Endothelial cell of umbilical vein (primary cell): Measurements from ENCODE around the gene HTRA3. TPM values are rescaled to one million over a fixed set of nuclear protein-coding genes. Genes with fewer than 3 reads are reported as not detected.

Experiments
- BruUV-seq: library from RNA; stranded (reverse); fragments of 400-500 nt; replicated peaks from 2 replicates; lab custom pipeline; 2021; lab: Mats Ljungman, UMichigan
- CTCF ChIA-PET: fragments of 300-600, 350-600 bp; sonication (Branson Sonifier 250); formaldehyde crosslinking; loops from one replicate; lab custom pipeline; 2021; ENCODE audit warnings: antibody characterized with exemption, inconsistent platforms; lab: Charles Lee
- POLR2A ChIA-PET: fragments of 300-600, 350-600 bp; sonication (Branson Sonifier 250); formaldehyde crosslinking; loops from one replicate; lab custom pipeline; 2021; ENCODE audit warnings: antibody characterized with exemption, inconsistent platforms; lab: Charles Lee
- DNase-seq: peaks from one replicate; pipeline ENCODE4 v3.0.0-alpha.2; 2011; ENCODE audit warnings: low read depth, low spot score
- FAIRE-seq: peaks from 2 replicates; lab custom pipeline; 2011; peaks lifted over from hg19 to GRCh38; lab: Jason Lieb, UNC
- H2AFZ ChIP-seq: 2 replicates; pipeline ENCODE4 v1.6.0; 2012; ENCODE audit warnings: low read depth, low read length, control low read depth, inconsistent platforms
- H3K27ac ChIP-seq: 2 replicates; pipeline ENCODE4 v1.5.1; 2011; ENCODE audit warnings: low read depth, mild to moderate bottlenecking, control low read depth, low read length, moderate library complexity; ENCODE audit not compliant: insufficient read depth
- H3K27me3 ChIP-seq, 2 experiments: 2 replicates each; pipeline versions ENCODE4 v1.6.0 to v1.6.1; 2011; ENCODE audit warnings: low read length in 2 of 2, mixed read lengths in 1 of 2; ENCODE audit not compliant: control insufficient read depth in 2 of 2, insufficient read depth in 2 of 2
- H3K36me3 ChIP-seq, 2 experiments: 2 replicates in 1 of 2; 3 replicates in 1 of 2; pipeline ENCODE4 v1.5.1; 2011; ENCODE audit warnings: low read length in 2 of 2, mild to moderate bottlenecking in 1 of 2, moderate library complexity in 1 of 2; ENCODE audit not compliant: control insufficient read depth in 2 of 2, insufficient read depth in 2 of 2; ENCODE audit errors: extremely low read depth in 1 of 2
- H3K4me1 ChIP-seq: 3 replicates; pipeline ENCODE4 v1.5.1; 2011; ENCODE audit warnings: mild to moderate bottlenecking, low read length; ENCODE audit not compliant: control insufficient read depth, insufficient read depth; ENCODE audit errors: extremely low read depth
- H3K4me2 ChIP-seq: 2 replicates; pipeline ENCODE4 v1.6.1; 2011; ENCODE audit warnings: low read length, control low read depth, mixed read lengths; ENCODE audit not compliant: insufficient read depth
- H3K4me3 ChIP-seq, 3 experiments: fragments of 200-600 bp in 1 of 3; sonication (generic), shearing (Covaris generic) in 1 of 3; replicated peaks in 1 of 3; 2 replicates each; pipeline ENCODE4 v1.5.1; 2011 to 2016; ENCODE audit warnings: control low read depth in 3 of 3, low read length in 3 of 3, mild to moderate bottlenecking in 2 of 3, inconsistent platforms in 1 of 3, low read depth in 1 of 3, moderate library complexity in 1 of 3; ENCODE audit not compliant: insufficient read depth in 1 of 3
- H3K79me2 ChIP-seq: 2 replicates; pipeline ENCODE4 v1.6.0; 2012; ENCODE audit warnings: low read length, inconsistent platforms; ENCODE audit not compliant: control insufficient read depth, insufficient read depth
- H3K9ac ChIP-seq: replicated peaks from 2 replicates; pipeline ENCODE3; 2011; ENCODE audit warnings: low read length, control low read depth; ENCODE audit not compliant: insufficient read depth; ENCODE audit errors: extremely low read depth
- H3K9me1 ChIP-seq: replicated peaks from 3 replicates; pipeline ENCODE4 v1.6.0; 2011; ENCODE audit warnings: mild to moderate bottlenecking, low read length; ENCODE audit not compliant: control insufficient read depth, insufficient read depth; ENCODE audit errors: extremely low read depth
- H3K9me3 ChIP-seq: replicated peaks from 2 replicates; pipeline ENCODE4 v1.5.1; 2012; ENCODE audit warnings: low read length, inconsistent platforms; ENCODE audit not compliant: control insufficient read depth, insufficient read depth
- H4K20me1 ChIP-seq: replicated peaks from 2 replicates; pipeline ENCODE3; 2011; ENCODE audit warnings: mild to moderate bottlenecking, low read length; ENCODE audit not compliant: control insufficient read depth, insufficient read depth; ENCODE audit errors: extremely low read depth
- EZH2 ChIP-seq: IDR thresholded peaks from 2 replicates; pipeline ENCODE4 v1.6.1; 2012; ENCODE audit warnings: borderline replicate concordance, low read depth, mild to moderate bottlenecking, moderate library complexity, low read length, inconsistent platforms; ENCODE audit not compliant: severe bottlenecking
- FOS ChIP-seq: IDR thresholded peaks from 2 replicates; pipeline ENCODE4 v1.6.1; 2011; ENCODE audit warnings: mild to moderate bottlenecking, low read length, moderate library complexity, borderline replicate concordance; ENCODE audit not compliant: insufficient read depth
- GATA2 ChIP-seq: IDR thresholded peaks from 2 replicates; pipeline ENCODE4 v1.7.0; 2011; ENCODE audit warnings: low read depth, mild to moderate bottlenecking, moderate library complexity, mixed read lengths, low read length; ENCODE audit not compliant: insufficient read length, insufficient read depth
- JUN ChIP-seq: IDR thresholded peaks from 2 replicates; pipeline ENCODE4 v1.6.1; 2011; ENCODE audit warnings: borderline replicate concordance, low read depth; ENCODE audit not compliant: insufficient read length, insufficient read depth
- MYC ChIP-seq: IDR thresholded peaks from one replicate; pipeline ENCODE4 v1.6.1; 2011; ENCODE audit warnings: mild to moderate bottlenecking, low read depth, low read length
- POLR2A ChIP-seq: IDR thresholded peaks from 2 replicates; pipeline ENCODE4 v1.6.1; 2012; ENCODE audit warnings: low read depth, mild to moderate bottlenecking, control low read depth, low read length
- POLR2AphosphoS5 ChIP-seq: IDR thresholded peaks from 2 replicates; pipeline ENCODE4 v1.6.1; 2012; ENCODE audit warnings: low read depth, mild to moderate bottlenecking, control low read depth, low read length, moderate library complexity; ENCODE audit not compliant: insufficient read depth
- dilution Hi-C: fragments of 300-500 bp; cut with MboI; formaldehyde crosslinking; loops from one replicate; pipeline ENCODE4 v1.15.0; 2019; ENCODE audit warnings: low sequenced_read_pairs; ENCODE audit not compliant: extremely low pct_ligation_motif_present
- intact Hi-C: fragments of 100-400 bp; cut with micrococcal nuclease; formaldehyde crosslinking; loops from one replicate; pipeline ENCODE4 v1.10.0; 2022
- polyA plus RNA-seq, 4 experiments: library from polyadenylated mRNA; depleted of rRNA in 3 of 4; stranded (reverse) in 3 of 4; unstranded in 1 of 4; fragments of >200 nt; gene quantifications; 2 replicates each; pipeline versions ENCODE4 v1.2.1 to v1.2.3, GENCODE V29; 2011 to 2012; ENCODE audit warnings: missing spikeins in 1 of 4
- total RNA-seq: library from RNA; stranded (reverse); gene quantifications from 2 replicates; pipeline ENCODE4 v1.2.3, GENCODE V29; 2021
- TF ChIP-seq, protein P1 (sequence below), 2 donors: IDR thresholded peaks; 1 replicate in 1 of 2; 2 replicates in 1 of 2; pipeline ENCODE4 v1.5.1; 2011; ENCODE audit warnings: low read length in 2 of 2, mild to moderate bottlenecking in 2 of 2, moderate library complexity in 2 of 2, control low read depth in 1 of 2, inconsistent platforms in 1 of 2, low read depth in 1 of 2; ENCODE audit not compliant: insufficient read depth in 1 of 2; ENCODE audit errors: extremely low read depth in 1 of 2
- TF ChIP-seq, protein P2 (sequence below): IDR thresholded peaks from 2 replicates; pipeline ENCODE4 v1.6.1; 2011; ENCODE audit not compliant: insufficient read depth, insufficient read length

HTRA3 gene
- total and polyA plus RNA-seq, 2 donors (not counting 3 experiments of a cell fraction or from before 2014, with no cell fraction given), result 9.0 to 12.0 TPM

DNA sequence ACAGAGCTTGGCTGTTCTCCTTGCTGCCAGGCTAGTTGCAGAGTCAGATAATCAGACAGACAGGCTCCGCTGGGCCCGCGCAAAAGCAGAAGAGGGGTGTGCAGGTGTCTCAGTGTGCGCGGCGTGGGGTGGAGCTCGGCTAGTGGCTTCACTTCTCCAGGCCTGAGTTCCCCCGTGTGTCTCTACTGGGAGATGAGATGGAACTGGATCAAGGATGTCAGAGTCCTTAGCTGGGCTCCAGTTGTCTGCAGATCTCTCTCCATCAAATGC is 21.1 kb downstream of the HTRA3 start:
- Histone ChIP-seq H4K20me1 (no peaks in the 10 kb centered on the region), H3K4me1 (no peaks in the 10 kb centered on the region), H3K27me3 (no peaks in the 10 kb centered on the region), H3K79me2 (no peaks in the 10 kb centered on the region), H3K9me1 (no peaks in the 10 kb centered on the region), H3K36me3 (no peaks in the 10 kb centered on the region), H3K4me3 (no peak overlapping the region), H3K27ac (no peak overlapping the region), H3K9ac (no peak overlapping the region), H2AFZ (no peak overlapping the region), H3K9me3 (no peaks in the 10 kb centered on the region), H3K4me2 (no peak overlapping the region)
- intact Hi-C loops (no loop called here), dilution Hi-C loops (no loop called here)
- no peak for FAIRE-seq
- CTCF ChIA-PET, result interaction anchor here (1.0 to 2.0 kb wide), 4 partner anchors 9 to 23 kb away, joined by 3 to 5 read pairs (median 4); no protein-coding TSS in a partner anchor
- POLR2A ChIA-PET, result no interaction called here
- TF ChIP-seq FOS, result no peak
- no peak for TF ChIP-seq JUN
- TF ChIP-seq, protein P1, sequence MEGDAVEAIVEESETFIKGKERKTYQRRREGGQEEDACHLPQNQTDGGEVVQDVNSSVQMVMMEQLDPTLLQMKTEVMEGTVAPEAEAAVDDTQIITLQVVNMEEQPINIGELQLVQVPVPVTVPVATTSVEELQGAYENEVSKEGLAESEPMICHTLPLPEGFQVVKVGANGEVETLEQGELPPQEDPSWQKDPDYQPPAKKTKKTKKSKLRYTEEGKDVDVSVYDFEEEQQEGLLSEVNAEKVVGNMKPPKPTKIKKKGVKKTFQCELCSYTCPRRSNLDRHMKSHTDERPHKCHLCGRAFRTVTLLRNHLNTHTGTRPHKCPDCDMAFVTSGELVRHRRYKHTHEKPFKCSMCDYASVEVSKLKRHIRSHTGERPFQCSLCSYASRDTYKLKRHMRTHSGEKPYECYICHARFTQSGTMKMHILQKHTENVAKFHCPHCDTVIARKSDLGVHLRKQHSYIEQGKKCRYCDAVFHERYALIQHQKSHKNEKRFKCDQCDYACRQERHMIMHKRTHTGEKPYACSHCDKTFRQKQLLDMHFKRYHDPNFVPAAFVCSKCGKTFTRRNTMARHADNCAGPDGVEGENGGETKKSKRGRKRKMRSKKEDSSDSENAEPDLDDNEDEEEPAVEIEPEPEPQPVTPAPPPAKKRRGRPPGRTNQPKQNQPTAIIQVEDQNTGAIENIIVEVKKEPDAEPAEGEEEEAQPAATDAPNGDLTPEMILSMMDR (IDR thresholded peaks at IDR 0.05; ENCODE audit: extremely low read depth in 1 of 2, insufficient read depth in 1 of 2, low read depth in 1 of 2, low read length in 2 of 2), result no peak
- TF ChIP-seq MYC, result no peak
- TF ChIP-seq POLR2A, result no peak
- TF ChIP-seq EZH2, result no peak
- no peak for TF ChIP-seq POLR2AphosphoS5
- TF ChIP-seq, protein P2, sequence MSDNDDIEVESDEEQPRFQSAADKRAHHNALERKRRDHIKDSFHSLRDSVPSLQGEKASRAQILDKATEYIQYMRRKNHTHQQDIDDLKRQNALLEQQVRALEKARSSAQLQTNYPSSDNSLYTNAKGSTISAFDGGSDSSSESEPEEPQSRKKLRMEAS, result no peak
- TF ChIP-seq GATA2, result no peak
- no peak for DNase-seq
- BruUV-seq, result no TSS peak
